Anterior cingulate cortex (tissue), 58 donors: ENCODE data around the gene CASZ1.

Source experiments
- DNase-seq, 58 donors: peaks; one replicate each; lab custom pipeline; 2025; lab: John Stamatoyannopoulos, UW

CASZ1 gene

DNA sequence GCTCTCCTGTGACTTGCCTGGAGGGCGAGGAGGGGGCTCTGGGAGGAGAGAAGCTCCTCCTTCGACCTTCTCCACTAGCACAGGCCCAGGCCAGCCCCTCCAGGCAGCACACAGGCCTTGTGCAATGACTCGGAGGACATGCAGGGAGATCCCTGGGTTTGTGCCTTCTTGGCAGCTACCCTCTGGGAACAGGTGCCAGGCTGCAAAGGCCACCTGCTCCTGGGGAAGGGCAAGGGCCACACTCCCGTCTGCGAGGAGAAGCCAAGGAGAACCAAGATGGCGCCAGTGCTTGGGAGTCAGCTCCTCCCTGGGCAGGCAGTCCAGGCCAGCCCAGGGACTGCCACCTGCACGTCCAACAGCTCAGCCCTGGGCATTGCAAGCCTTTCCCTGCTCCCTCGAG is 15.3 kb downstream of the CASZ1 start:
- no peak for DNase-seq

DNA sequence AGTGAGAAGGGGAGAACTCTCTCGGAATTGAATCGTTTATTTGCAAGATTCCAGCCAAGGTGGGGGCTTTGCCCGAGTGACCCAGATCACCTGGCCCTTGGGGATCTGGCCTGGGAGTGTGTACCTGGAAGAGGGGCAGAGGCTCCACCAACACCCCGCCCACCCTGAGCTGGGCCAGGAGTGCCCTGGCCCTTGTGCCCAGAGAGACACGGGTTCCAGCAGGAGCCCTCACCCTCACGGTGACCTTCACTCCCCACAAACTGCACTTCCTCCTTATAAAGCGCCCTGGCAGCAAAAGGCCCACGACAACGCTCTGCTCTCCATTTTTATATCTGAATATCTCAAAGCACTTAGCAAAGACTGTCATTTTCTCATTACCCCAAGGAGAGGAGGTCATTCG is 16.6 kb downstream of the CASZ1 start:
- no peak for DNase-seq

DNA sequence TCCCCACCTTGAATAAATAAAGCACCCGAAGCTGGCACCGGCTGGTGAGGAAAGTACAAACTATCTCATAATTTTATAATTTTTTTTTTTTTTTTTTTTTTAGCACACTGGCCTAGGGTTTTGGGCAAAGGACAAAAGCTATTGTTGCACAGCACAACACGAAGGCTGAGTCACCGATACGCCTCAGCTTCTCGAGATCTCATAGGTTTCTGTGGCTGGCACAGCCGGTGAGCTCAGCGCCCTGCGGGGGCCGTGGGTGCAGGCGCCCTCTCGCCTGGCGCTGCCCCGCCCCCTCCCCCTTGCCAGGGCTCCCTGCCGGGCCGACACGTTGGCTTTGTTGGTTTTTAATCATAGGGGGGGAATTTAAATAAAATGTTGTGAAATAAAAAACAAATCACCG is 17.2 kb downstream of the CASZ1 start:
- peak in 7 of 58 donors; percentile 14 to 60 (median 27) for DNase-seq

DNA sequence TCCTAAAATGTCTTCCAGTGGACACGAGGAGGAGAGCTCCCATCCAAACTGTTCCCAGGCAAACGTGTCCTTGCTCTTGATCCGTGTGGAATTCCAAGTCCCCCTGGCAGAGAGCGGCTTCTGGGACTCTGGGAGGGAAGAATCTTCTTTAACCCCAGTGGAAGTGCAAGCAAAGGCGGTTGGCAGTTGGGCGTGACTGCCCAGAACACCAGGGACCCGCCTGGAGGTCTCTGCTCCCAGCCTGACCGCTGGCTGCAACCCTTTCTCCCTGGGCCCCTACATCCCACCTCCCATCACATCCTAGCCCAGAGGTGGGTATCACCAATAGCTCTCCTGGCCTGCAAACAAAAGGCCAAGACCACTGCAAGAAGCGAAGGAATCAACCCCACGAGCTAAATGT is 17.8 kb downstream of the CASZ1 start:
- no peak for DNase-seq

DNA sequence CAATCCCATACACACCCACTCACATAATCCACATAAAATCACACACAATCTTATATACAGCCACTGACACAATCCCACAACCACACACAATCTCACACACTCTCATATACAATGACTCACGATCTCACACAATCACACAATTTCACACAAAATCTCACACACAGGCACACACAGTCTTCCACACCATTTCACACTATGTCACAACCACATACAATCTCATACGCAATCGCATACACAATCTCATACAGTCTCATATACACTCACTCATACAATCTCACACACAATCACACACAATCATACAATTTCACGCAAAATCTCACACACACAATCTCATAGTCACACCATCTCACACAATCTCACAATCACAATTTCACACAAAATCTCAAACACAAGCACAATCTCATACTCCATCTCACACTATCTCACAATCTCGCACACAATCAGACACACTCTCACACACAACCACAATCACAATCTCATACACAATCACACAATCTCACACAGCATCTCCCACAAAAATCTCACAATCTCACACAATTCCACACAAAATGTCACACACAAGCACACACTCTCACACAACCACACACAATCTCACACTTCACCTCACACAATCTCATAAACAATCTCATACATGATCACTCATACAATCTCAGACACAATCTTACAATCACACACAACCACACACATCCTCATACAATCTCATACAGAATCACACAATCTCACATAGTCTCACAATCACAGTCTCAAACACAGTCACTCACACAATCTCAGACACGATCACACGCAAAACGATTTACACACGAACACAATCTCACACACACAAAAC is 18.5 kb downstream of the CASZ1 start:
- DNase-seq, result no peak

DNA sequence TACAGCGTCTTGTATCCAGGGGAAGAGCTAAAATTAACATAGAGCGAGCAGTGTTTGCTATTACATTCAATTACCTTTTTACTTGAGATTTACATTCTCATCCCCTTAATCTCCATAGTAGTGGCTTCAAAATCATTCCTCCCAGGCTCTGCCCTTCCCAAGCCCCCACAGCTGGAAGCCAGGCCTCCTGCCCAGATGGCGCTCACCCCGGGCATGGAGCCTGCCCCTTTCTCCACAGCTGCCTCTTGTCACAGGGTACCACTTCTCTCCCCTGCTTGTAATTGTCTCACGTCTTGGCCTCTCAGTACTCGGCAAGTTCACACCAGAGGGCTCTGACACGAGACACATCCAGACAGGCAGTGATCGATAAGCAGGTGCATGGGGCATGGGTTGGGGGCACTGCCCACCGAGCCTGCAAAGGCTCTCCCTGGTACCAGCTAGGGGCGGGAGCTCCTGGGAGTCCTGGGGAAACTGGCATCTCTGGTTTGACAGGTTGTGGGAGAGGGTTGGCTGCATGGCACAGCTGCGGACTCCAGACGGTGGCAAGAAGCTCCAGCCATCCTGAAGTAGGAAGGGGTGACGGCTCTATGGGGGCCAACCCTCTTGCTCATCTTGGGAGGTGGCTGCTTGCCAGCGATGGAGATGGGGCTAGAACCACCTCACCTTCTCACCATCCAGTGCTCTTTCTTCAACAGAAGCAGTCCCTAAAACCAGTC is 20.1 kb downstream of the CASZ1 start:
- peak in 1 of 58 donors; percentile 9 for DNase-seq

DNA sequence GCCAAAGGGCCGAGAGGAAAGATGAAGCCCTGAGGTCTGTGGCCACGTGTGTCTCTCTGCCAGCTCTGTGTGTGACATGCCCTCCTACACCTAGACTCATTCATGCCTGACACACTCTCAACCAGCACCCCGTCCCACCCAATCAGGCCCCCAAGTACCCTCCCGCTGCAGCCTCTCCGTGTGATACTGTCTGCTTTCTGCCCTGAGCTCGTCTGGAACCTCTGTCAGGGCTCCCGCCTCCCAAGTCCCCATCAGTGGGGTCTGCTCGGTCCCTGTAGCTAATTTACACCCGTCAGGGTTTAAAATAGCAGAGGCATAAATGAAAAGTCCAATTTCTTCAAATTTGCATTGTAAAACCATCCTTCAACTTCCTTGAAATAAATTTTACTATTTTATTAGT is 20.7 kb downstream of the CASZ1 start:
- DNase-seq, result no peak

DNA sequence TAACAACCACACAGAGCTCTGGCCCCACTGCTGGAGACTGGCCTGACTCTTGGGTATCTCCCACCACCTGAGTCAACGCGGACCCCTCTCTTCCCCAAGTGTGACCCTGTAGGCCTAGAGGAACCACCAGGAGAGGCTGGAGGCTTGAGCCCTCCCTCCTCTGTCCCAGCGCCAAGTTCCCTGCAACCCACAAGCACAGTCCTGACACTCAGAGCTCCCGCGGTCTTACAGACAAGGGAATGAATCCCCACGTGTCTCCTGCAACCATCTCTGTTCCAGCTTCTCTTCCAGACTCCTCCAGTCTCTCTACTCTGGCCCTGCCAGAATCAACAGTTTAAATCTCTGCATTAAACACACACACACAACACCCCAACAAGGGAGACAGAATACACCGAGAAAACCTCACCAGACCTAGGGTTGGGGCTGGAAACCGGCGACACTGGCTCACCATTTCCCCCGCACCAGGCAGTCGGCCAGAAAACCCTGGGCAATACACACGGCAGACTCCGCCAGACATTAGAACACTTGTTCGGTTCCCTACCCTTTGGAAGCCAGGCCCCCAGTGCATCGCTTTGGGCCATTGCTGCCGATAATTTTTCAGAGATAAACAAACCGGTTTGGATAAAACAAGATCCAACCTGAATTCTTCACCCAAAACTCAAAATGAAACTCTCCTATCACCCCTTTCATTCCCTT is 21.7 kb downstream of the CASZ1 start:
- DNase-seq, result peak in 2 of 58 donors; percentile 6 to 16

DNA sequence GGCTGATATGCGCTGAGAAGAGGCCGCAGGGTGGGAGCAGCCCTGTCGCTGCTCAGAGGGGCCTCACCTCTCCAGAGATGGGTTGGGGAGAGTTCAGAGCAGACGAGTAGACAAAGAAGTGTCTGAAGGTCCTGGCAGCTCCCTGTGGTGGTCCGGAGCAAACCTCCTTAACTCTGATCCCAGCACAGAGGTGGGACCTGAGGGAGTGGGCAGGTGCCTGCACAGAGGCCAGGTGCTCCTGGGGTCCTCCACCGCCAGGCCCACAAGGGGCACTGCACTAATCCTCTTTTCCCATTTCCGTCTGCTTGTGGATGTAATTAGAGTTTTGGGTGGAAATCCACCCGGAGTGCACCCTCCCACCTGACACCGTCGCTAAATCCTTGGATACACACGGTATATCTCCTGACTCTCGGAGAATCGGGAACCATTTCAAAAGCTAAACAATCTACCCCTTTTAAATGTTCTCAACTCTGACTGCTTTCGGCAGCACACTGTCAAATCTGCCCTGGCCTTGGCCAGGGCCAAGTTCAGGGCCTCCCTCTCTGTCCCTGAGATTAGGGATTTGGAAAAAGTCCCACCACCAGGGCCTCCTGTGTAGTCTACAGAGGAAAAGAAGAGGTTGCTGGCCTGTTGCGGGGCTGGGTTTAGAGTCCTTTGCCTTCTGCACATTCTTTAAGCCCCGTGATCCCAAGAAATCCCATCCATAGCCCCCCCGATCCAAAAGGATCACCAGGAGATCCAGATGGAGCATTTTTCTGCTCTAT is 22.4 kb downstream of the CASZ1 start:
- DNase-seq, result no peak

DNA sequence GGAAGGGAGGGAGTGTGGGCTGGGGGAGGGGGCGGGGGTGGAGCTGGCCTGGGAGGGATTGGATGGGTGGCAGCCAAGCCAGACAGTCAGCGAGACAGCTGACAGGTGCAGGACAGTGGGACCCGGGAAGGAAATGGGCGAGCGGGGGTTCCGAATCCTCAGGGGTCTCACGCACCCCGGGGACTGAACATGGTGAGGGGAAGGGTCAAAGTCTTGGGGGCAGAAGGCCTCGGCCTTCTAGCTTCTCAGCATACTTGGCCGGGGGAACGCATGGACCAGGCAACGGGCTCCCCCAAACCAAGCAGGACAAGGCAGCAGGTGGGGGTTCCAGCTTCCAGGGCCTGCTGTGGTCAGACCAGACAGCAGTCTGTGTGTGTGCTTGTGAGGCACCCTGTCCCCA is 23.1 kb downstream of the CASZ1 start:
- DNase-seq, result no peak

DNA sequence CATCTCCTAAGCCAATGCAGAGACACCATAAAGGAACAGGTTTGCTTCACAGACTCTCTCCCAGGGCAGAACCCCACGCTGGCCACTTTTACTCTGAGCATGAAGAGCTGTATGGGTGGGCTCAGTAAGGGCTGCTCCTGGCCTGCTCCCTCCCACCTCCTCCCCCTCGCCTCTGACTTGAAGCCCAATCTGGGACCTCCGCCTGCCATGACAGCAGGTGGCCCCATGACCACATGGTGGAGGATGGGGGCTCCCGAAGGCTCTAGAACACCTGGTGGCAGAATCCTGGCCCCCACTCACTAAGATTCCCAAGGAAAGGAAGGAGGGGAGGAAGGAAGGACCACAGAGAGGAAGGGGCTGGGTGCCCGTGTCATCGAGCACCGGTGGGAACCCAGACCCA is 23.7 kb downstream of the CASZ1 start:
- no peak for DNase-seq

DNA sequence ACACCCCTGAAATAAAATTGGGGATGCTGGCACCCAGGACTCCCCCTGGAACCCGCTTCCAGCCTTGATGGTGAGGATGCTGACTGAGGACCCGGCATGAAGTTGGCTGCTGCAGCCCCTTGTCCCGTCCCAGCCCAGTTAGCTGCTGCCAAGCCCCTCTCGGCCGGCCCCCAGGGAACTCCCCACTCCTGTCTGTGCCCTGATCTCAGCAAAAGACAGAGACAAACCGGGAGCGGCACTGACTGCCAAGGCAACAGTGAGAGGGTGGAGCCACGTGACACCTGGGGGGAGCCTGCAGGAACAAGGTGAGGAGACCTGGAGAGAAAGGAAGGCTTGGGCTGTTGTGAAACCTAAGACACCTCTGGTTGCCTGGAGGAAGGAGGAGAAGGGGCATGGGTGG is 24.7 kb downstream of the CASZ1 start:
- peak in 1 of 58 donors; percentile 16 for DNase-seq

DNA sequence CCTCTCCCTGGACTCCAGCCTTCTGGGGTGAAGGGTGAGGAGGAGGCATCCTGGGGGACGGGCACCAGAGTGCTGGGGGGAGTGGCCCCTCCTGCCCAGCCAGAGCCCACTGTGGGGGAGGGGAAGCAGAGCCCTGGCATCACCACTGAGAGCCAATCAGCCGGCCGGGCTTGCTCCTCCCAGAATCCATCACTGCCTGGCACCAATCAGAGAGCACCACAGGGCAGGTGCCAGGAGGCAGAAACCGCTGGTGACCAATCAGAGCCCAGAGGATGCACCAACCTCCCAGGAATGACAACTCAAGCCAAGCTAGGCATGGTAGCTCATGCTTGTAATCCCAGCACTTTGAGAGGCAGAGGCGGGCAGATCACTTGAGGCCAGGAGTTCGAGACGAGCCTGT is 27.9 kb downstream of the CASZ1 start:
- DNase-seq, result no peak

DNA sequence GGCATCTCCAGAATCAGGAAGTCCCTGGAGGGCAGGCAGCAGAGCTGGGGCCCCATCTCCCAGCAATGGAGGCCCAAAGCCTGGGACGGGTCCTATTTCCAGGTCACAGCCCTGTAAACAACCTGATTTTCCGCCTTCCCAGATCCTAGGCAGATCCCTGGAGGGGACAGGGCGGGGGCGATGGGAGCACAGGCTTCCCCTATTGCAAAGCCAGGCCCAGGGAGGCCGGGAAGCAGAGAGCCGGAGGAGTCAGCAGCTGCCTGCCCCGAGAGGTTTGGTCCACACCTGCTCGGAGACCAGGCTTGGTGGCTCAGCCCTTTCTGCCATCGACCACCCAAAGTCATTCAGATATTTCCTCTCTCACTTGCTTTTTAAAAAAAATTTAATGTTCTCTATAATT is 29.2 kb downstream of the CASZ1 start:
- DNase-seq, result no peak

DNA sequence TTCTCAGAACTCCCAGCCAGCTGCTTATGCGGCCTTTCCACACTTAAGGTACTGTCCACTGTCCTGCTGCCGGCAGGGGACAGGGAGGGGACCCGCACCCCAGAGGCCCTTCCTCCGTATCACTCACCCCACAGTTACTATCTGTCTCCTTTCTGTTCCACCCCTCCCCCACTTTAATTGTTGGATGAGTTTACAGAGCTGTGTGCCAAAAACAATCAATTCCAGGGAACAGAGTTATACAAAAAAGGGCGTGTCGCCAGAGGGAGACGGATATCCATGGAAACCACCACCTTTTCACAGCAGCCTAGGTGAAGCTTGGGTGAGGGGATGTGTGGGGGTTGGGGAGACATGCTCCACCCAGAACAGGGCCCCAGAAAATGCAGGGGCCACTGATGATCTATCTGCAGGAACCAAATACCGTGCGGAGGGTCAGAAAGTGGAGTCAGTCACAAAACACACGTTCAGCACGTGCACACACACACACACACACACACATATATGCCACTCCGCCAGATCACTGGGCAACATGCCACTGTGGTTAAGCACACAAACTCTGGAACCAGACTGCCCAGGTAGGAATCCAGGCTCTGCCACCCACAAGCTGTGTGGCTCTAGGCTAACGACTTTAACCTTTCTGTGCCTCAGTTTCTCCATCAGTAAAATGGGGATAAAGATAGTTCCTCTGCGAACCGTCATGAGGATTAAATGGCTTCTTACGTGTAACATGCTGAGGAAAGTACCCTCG is 30.5 kb downstream of the CASZ1 start:
- no peak for DNase-seq

DNA sequence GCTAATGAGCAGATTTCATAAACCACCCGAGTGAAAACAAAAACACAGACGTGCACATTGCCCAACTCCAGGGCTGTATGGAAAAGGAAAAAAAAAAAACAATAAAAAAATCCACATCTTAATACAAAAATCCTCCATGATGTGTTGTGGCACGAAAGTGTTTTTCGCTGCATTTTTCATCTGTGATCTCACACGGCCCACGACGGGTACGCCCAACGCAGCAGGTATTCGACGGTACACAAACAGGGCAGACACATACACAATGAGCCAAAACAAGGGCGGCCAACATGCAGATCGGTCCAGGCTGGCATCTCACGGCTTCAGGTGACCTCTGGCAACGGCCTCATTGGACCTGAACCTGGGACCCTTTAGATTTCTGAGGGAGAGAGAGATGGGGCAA is 31.1 kb downstream of the CASZ1 start:
- no peak for DNase-seq

DNA sequence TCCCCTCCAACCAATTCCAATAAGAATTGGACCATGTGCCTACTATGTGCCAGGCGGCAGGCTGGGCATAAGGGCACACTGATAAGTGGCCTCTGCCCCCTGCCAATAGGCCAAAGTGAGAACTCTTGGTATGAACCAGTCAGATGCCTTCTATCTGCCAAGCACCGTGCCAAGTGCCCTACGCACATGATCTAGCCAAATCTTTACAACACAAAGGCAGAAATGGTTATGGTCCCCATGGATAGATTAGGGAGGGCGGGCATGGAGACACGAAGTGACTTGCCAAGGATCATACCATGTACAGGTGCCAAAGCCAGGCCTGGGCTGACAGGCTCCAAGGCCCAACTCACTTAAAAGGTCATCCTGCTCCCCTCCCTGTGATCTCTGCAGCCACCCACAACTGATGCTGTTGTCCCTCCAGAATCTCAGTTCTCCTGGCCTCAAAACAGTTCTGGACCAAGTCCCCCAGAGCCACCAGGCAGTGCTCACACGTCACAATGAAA is 32.1 kb downstream of the CASZ1 start:
- DNase-seq, result no peak

DNA sequence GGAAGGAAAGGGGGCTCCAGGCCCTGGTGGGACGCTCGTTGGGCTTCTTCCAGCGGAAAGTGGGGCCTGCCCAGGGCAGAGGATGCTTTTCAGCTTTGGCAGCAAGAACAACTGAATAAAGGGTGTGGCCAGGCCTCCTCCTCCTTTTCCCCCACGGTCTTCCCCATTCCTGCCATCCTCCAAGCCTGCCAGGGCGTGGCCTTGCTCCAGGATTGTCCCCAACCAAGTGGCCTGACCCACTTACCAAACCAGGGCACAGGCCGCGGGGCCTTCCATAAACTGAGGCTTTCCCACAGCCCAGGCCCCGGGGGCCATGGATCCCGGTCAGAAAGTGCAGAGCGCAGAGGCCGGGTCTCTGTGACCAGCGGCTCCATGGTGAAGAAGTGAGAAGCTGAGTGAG is 33.6 kb downstream of the CASZ1 start:
- DNase-seq, result no peak

DNA sequence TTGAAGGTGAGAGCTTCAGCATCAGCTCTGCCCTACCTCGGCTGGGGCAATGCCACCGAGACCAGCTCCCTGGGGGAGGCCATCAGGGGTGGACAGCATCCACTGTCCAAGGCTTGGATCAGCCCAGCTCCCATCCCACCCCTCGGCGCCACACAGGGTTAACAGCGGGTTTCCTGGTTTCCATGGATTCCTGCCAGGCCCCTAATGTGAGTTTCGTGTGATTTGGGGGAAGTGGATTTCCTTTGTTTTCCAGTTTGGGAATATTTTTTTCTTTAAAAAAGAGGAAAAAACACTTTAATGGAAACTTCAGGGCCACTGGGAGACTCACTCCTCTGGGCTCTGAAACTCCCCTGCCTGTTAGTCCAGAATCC is 34.3 kb downstream of the CASZ1 start:
- no peak for DNase-seq
